ENCODE measurements around the gene ACAA2. TPM values are rescaled to one million over a fixed set of nuclear protein-coding genes. Genes with fewer than 3 reads are reported as not detected.
"Not testable (repeated sequence)": the region's sequence is repeated elsewhere in the genome, so short reads cannot be mapped to it uniquely, and the experiment has no call there.

The ACAA2 gene
- total RNA-seq, 1 donor from 2014 or later: 67.9 TPM

GRCh38 chr18:49845629-49846360, 32.5 kb upstream of the ACAA2 start:
- DNase-seq: peak; percentile 90

- DNase-seq: no peak
Measured at GRCh38 chr18:49844903-49845302, 31.6 kb upstream of the ACAA2 start.

GRCh38 chr18:49843778-49844625, 30.7 kb upstream of the ACAA2 start:
- DNase-seq: peak; percentile 80

- no peak for DNase-seq
Measured at GRCh38 chr18:49843131-49843530, 29.8 kb upstream of the ACAA2 start.

GRCh38 chr18:49842656-49843055, 29.3 kb upstream of the ACAA2 start:
- no peak for DNase-seq

- DNase-seq: no peak
Measured at GRCh38 chr18:49841236-49842217, 28.2 kb upstream of the ACAA2 start.

GRCh38 chr18:49839012-49839411, 25.7 kb upstream of the ACAA2 start:
- DNase-seq: no peak

- no peak for DNase-seq
Measured at GRCh38 chr18:49838381-49838780, 25.0 kb upstream of the ACAA2 start.

GRCh38 chr18:49837889-49838288, 24.6 kb upstream of the ACAA2 start:
- DNase-seq: no peak

GRCh38 chr18:49837316-49837835, 24.0 kb upstream of the ACAA2 start:
- not testable (repeated sequence) for DNase-seq

GRCh38 chr18:49835405-49835804, 22.1 kb upstream of the ACAA2 start:
- DNase-seq: no peak

GRCh38 chr18:49834258-49834657, 20.9 kb upstream of the ACAA2 start:
- DNase-seq: no peak

- no peak for DNase-seq
Measured at GRCh38 chr18:49833814-49834213, 20.5 kb upstream of the ACAA2 start.

GRCh38 chr18:49832221-49832647, 18.9 kb upstream of the ACAA2 start:
- DNase-seq: no peak

- no peak for DNase-seq
Measured at GRCh38 chr18:49827996-49828395, 14.7 kb upstream of the ACAA2 start.

- DNase-seq: no peak
Measured at GRCh38 chr18:49819823-49820671, 6.7 kb upstream of the ACAA2 start.

- DNase-seq: no peak
Measured at GRCh38 chr18:49819071-49819662, 5.8 kb upstream of the ACAA2 start.

- DNase-seq: no peak
Measured at GRCh38 chr18:49817947-49818346, 4.6 kb upstream of the ACAA2 start.

GRCh38 chr18:49815927-49816326, 2.6 kb upstream of the ACAA2 start:
- DNase-seq: no peak

- DNase-seq: peak; percentile 72
Measured at GRCh38 chr18:49814147-49814499, 790 bp upstream of the ACAA2 start.

- no peak for DNase-seq
Measured at GRCh38 chr18:49813069-49813318, 339 bp downstream of the ACAA2 start.
